Adrenal gland (tissue), 5 donors: ENCODE data around the gene RASA4B.
"Not testable (repeated sequence)": the region's sequence is repeated elsewhere in the genome, so short reads cannot be mapped to it uniquely, and the experiment has no call there.

Experiments
- CTCF ChIP-seq, 6 experiments: fragments of 450-650 bp in 4 of 6; fragments of 200-600 bp in 2 of 6; sonication (generic) in 1 of 6; IDR thresholded peaks; 1 replicate in 5 of 6; 2 replicates in 1 of 6; pipeline versions ENCODE4 v1.5.1 to v1.8.0; 2016 to 2021; ENCODE audit warnings: antibody characterized with exemption in 6 of 6, mild to moderate bottlenecking in 2 of 6, moderate library complexity in 1 of 6
- POLR2A ChIP-seq, 2 donors: fragments of 450-650 bp; IDR thresholded peaks; one replicate each; pipeline ENCODE4 v1.6.1; 2017; ENCODE audit warnings: antibody characterized with exemption in 2 of 2, mild to moderate bottlenecking in 2 of 2, moderate library complexity in 1 of 2
- donor health status: DM: no; HTN: no; CAD: no.

- not testable (repeated sequence) for TF ChIP-seq CTCF, POLR2A (IDR thresholded peaks at IDR 0.05)
Measured at GRCh38 chr7:102527182-102527581, 9.6 kb upstream of the RASA4B start.
